ENCODE data around the gene GAB2.

Gene GAB2

DNA sequence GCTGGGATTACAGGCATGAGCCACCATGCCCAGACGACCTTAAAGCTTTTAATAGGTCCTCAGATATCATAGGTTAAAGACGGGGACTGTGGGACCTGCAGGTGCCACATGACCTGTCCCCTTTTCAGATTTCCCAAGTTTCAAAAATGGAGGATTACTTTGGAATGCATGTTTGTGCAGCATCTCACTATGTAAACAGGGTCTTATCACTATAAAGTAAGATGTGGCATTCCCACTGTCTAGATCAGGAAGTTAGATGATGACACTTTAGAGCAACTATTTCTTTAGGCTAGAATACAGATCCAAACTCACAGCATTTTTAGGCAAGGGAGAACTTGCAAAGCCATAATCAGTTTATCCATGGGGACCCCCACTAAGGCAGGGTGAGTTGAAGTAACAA, 136.1 kb downstream of the GAB2 start:
- no peak for ATAC-seq
- TF ChIP-seq SNAI2 (CRISPR knock-in tag; IDR thresholded peaks at IDR 0.05) (no peak), BACH2 (CRISPR knock-in tag; IDR thresholded peaks at IDR 0.05; ENCODE audit: borderline replicate concordance) (no peak), PPARA (CRISPR knock-in tag; IDR thresholded peaks at IDR 0.05; ENCODE audit: borderline replicate concordance) (no peak), ESRRG (CRISPR knock-in tag; IDR thresholded peaks at IDR 0.05) (no peak), ISL1 (CRISPR knock-in tag; IDR thresholded peaks at IDR 0.05) (no peak), ZNF70 (CRISPR knock-in tag; IDR thresholded peaks at IDR 0.05) (no peak), ZC3H10 (CRISPR knock-in tag; IDR thresholded peaks at IDR 0.05) (no peak), ZNF8 (CRISPR knock-in tag; IDR thresholded peaks at IDR 0.05) (no peak)
- TF ChIP-seq, protein P1, sequence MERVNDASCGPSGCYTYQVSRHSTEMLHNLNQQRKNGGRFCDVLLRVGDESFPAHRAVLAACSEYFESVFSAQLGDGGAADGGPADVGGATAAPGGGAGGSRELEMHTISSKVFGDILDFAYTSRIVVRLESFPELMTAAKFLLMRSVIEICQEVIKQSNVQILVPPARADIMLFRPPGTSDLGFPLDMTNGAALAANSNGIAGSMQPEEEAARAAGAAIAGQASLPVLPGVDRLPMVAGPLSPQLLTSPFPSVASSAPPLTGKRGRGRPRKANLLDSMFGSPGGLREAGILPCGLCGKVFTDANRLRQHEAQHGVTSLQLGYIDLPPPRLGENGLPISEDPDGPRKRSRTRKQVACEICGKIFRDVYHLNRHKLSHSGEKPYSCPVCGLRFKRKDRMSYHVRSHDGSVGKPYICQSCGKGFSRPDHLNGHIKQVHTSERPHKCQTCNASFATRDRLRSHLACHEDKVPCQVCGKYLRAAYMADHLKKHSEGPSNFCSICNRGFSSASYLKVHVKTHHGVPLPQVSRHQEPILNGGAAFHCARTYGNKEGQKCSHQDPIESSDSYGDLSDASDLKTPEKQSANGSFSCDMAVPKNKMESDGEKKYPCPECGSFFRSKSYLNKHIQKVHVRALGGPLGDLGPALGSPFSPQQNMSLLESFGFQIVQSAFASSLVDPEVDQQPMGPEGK (CRISPR knock-in tag; IDR thresholded peaks at IDR 0.05; ENCODE audit: borderline replicate concordance) = no peak
- TF ChIP-seq, protein P2, sequence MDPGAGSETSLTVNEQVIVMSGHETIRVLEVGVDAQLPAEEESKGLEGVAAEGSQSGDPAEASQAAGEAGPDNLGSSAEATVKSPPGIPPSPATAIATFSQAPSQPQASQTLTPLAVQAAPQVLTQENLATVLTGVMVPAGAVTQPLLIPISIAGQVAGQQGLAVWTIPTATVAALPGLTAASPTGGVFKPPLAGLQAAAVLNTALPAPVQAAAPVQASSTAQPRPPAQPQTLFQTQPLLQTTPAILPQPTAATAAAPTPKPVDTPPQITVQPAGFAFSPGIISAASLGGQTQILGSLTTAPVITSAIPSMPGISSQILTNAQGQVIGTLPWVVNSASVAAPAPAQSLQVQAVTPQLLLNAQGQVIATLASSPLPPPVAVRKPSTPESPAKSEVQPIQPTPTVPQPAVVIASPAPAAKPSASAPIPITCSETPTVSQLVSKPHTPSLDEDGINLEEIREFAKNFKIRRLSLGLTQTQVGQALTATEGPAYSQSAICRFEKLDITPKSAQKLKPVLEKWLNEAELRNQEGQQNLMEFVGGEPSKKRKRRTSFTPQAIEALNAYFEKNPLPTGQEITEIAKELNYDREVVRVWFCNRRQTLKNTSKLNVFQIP (CRISPR knock-in tag; IDR thresholded peaks at IDR 0.05; ENCODE audit: borderline replicate concordance, low read depth) = no peak

DNA sequence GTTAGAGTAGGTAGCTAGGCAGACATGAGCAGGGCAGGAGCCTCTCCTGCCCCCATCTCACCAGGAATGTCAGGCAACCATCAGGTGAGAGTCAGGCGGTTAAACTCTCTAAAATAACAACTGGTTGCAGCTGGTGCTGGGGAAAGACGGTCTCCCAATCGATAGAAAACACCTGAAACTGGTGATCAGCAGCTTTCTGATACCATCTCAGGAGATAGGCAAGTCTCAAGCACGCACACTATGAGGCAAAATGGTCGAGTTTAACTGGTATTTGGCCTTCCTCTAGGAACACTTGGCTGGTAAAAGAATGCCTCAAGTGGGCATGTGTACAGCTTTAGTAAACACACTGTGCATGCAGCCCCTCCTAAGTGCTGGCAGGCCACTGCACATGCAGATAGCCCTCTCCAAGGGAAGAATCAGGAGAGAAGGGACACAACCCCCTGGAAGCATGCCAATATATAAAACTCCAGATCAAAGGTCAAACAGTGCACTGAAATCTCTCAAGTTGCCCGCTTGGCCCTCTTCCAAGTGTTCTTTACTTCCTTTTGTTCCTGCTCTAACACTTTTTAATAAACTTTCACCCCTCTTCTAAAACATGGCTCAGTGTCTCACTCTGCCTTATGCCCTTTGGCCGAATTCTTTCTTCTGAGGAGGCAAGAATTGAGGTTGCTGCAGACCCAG, 140.2 kb downstream of the GAB2 start:
- no peak for TF ChIP-seq ZNF8 (CRISPR knock-in tag; IDR thresholded peaks at IDR 0.05)
- no peak for TF ChIP-seq OSR1 (CRISPR knock-in tag; IDR thresholded peaks at IDR 0.05)
- TF ChIP-seq, protein P3, sequence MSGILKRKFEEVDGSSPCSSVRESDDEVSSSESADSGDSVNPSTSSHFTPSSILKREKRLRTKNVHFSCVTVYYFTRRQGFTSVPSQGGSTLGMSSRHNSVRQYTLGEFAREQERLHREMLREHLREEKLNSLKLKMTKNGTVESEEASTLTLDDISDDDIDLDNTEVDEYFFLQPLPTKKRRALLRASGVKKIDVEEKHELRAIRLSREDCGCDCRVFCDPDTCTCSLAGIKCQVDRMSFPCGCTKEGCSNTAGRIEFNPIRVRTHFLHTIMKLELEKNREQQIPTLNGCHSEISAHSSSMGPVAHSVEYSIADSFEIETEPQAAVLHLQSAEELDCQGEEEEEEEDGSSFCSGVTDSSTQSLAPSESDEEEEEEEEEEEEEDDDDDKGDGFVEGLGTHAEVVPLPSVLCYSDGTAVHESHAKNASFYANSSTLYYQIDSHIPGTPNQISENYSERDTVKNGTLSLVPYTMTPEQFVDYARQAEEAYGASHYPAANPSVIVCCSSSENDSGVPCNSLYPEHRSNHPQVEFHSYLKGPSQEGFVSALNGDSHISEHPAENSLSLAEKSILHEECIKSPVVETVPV (CRISPR knock-in tag; IDR thresholded peaks at IDR 0.05) = no peak
- TF ChIP-seq ZC3H10 (CRISPR knock-in tag; IDR thresholded peaks at IDR 0.05) = no peak
- TF ChIP-seq GLIS3 (CRISPR knock-in tag; IDR thresholded peaks at IDR 0.05) = no peak
- no peak for TF ChIP-seq ARNTL (CRISPR knock-in tag; IDR thresholded peaks at IDR 0.05; ENCODE audit: borderline replicate concordance, low read depth)
- ATAC-seq = no peak

DNA sequence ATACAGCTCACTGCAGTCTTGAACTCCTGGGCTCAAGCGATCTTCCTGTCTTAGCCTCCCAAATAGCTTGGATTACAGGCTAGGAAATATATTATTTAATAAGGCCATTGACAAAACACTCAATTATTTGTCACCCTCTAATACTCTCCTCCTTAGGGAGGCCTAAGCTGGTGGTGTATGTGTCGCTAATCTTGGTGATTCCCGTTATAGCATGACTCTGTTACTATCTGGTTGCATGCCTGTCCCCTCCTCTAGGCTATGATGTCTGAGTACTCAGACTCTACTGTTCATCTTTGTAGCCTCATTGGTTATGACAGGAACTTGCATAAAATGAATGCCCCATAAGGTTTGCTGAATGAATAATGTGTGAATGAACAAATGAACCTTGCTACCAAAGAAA, 141.3 kb downstream of the GAB2 start:
- no peak for TF ChIP-seq ISL1 (CRISPR knock-in tag; IDR thresholded peaks at IDR 0.05)
- TF ChIP-seq GLIS3 (CRISPR knock-in tag; IDR thresholded peaks at IDR 0.05) = no peak
- TF ChIP-seq ZFP30 (CRISPR knock-in tag; IDR thresholded peaks at IDR 0.05) = no peak
- no peak for TF ChIP-seq PPARA (CRISPR knock-in tag; IDR thresholded peaks at IDR 0.05; ENCODE audit: borderline replicate concordance)
- TF ChIP-seq TCF4 (CRISPR knock-in tag; IDR thresholded peaks at IDR 0.05; ENCODE audit: borderline replicate concordance) = no peak
- TF ChIP-seq ZNF565 (CRISPR knock-in tag; conservative IDR thresholded peaks at IDR 0.05; ENCODE audit: low read depth) = no peak
- no peak for TF ChIP-seq CSDC2 (CRISPR knock-in tag; IDR thresholded peaks at IDR 0.05)
- TF ChIP-seq TOX (CRISPR knock-in tag; IDR thresholded peaks at IDR 0.05; ENCODE audit: borderline replicate concordance) = no peak
- no peak for TF ChIP-seq ZC3H10 (CRISPR knock-in tag; IDR thresholded peaks at IDR 0.05)
- TF ChIP-seq ARNTL (CRISPR knock-in tag; IDR thresholded peaks at IDR 0.05; ENCODE audit: borderline replicate concordance, low read depth) = no peak
- TF ChIP-seq, protein P1 (CRISPR knock-in tag; IDR thresholded peaks at IDR 0.05; ENCODE audit: borderline replicate concordance) = no peak
- TF ChIP-seq, protein P2 (CRISPR knock-in tag; IDR thresholded peaks at IDR 0.05; ENCODE audit: borderline replicate concordance, low read depth) = no peak
- TF ChIP-seq, protein P3 (CRISPR knock-in tag; IDR thresholded peaks at IDR 0.05) = no peak
- TF ChIP-seq, protein P4, sequence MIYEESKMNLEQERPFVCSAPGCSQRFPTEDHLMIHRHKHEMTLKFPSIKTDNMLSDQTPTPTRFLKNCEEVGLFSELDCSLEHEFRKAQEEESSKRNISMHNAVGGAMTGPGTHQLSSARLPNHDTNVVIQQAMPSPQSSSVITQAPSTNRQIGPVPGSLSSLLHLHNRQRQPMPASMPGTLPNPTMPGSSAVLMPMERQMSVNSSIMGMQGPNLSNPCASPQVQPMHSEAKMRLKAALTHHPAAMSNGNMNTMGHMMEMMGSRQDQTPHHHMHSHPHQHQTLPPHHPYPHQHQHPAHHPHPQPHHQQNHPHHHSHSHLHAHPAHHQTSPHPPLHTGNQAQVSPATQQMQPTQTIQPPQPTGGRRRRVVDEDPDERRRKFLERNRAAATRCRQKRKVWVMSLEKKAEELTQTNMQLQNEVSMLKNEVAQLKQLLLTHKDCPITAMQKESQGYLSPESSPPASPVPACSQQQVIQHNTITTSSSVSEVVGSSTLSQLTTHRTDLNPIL (CRISPR knock-in tag; IDR thresholded peaks at IDR 0.05; ENCODE audit: low read depth) = no peak
- TF ChIP-seq OSR1 (CRISPR knock-in tag; IDR thresholded peaks at IDR 0.05) = no peak
- no peak for TF ChIP-seq ESRRG (CRISPR knock-in tag; IDR thresholded peaks at IDR 0.05)
- TF ChIP-seq BACH2 (CRISPR knock-in tag; IDR thresholded peaks at IDR 0.05; ENCODE audit: borderline replicate concordance) = no peak
- no peak for TF ChIP-seq ZNF70 (CRISPR knock-in tag; IDR thresholded peaks at IDR 0.05)
- TF ChIP-seq ZFP3 (CRISPR knock-in tag; IDR thresholded peaks at IDR 0.05) = no peak
- TF ChIP-seq RARB (CRISPR knock-in tag; IDR thresholded peaks at IDR 0.05) = no peak
- no peak for ATAC-seq

Measured in SK-N-SH treated with all-trans-retinoic acid at 6 μM for 48 hours (cell line).